ENCODE data around the gene PANX1. TPM values are rescaled to one million over a fixed set of nuclear protein-coding genes. Genes with fewer than 3 reads are reported as not detected.

PANX1 gene
- 19.9 TPM for total RNA-seq
- long read RNA-seq, transcript PANX1-201 (5 exons, 2,769 nt): major isoform, 26 of 27 reads
- long read RNA-seq, partial matches to known transcripts: 0 of 27 reads
- long read RNA-seq, other reads (novel, unspliced or antisense): 1 of 27 reads

- Histone ChIP-seq H3K4me1 (peaks cover 65% of the 10 kb centered on the region), H3K9me3 (replicated peaks) (no peaks in the 10 kb centered on the region), H3K27ac (replicated peaks) (peak within 1 kb of the TSS; percentile 96), H3K4me3 (peak within 1 kb of the TSS; percentile 94), H3K27me3 (ENCODE audit: low read depth) (no peaks in the 10 kb centered on the region), H3K36me3 (no peaks in the 10 kb centered on the region)
- DNase-seq: peak; percentile 82
- intact Hi-C loops (cut with micrococcal nuclease): no loop called here
- peak; percentile 17 for TF ChIP-seq CTCF (IDR thresholded peaks at IDR 0.05; ENCODE audit: borderline replicate concordance)
These were observed at the start of gene PANX1 for GRCh38 chr11:94128746-94129511. Gene PANX1 (plus strand): TSS chr11:94128841. CDS start chr11:94129313, 472 bp downstream.

GRCh38 chr11:94084164-94084563 is 44.5 kb upstream of the PANX1 start:
- Histone ChIP-seq H3K4me3 (no peak overlapping the region), H3K9me3 (replicated peaks) (peaks cover 7% of the 10 kb centered on the region), H3K36me3 (no peaks in the 10 kb centered on the region), H3K27ac (replicated peaks) (no peak overlapping the region), H3K27me3 (ENCODE audit: low read depth) (no peaks in the 10 kb centered on the region), H3K4me1 (no peaks in the 10 kb centered on the region)
- intact Hi-C loops (cut with micrococcal nuclease): no loop called here
- DNase-seq: no peak
- no peak for TF ChIP-seq CTCF (IDR thresholded peaks at IDR 0.05; ENCODE audit: borderline replicate concordance)

GRCh38 chr11:94088906-94089305 is 39.7 kb upstream of the PANX1 start:
- no peak for TF ChIP-seq CTCF (IDR thresholded peaks at IDR 0.05; ENCODE audit: borderline replicate concordance)
- Histone ChIP-seq H3K27ac (replicated peaks) (no peak overlapping the region), H3K4me1 (no peaks in the 10 kb centered on the region), H3K36me3 (no peaks in the 10 kb centered on the region), H3K9me3 (replicated peaks) (peaks cover 12% of the 10 kb centered on the region), H3K4me3 (no peak overlapping the region), H3K27me3 (ENCODE audit: low read depth) (no peaks in the 10 kb centered on the region)
- intact Hi-C loops (cut with micrococcal nuclease): no loop called here
- no peak for DNase-seq

- no peak for TF ChIP-seq CTCF (IDR thresholded peaks at IDR 0.05; ENCODE audit: borderline replicate concordance)
- no peak overlapping the region for H3K4me3 ChIP-seq
- no peaks in the 10 kb centered on the region for H3K4me1 ChIP-seq
- peaks cover 12% of the 10 kb centered on the region for H3K9me3 ChIP-seq (replicated peaks)
- H3K27me3 ChIP-seq (ENCODE audit: low read depth): no peaks in the 10 kb centered on the region
- no peak overlapping the region for H3K27ac ChIP-seq (replicated peaks)
- H3K36me3 ChIP-seq: no peaks in the 10 kb centered on the region
- intact Hi-C loops (cut with micrococcal nuclease): no loop called here
- DNase-seq: no peak
These were observed 39.3 kb upstream of the PANX1 start for GRCh38 chr11:94089341-94089740.

GRCh38 chr11:94090401-94090800 is 38.2 kb upstream of the PANX1 start:
- Histone ChIP-seq H3K4me3 (no peak overlapping the region), H3K36me3 (no peaks in the 10 kb centered on the region), H3K9me3 (replicated peaks) (peaks cover 14% of the 10 kb centered on the region), H3K27ac (replicated peaks) (no peak overlapping the region), H3K27me3 (ENCODE audit: low read depth) (no peaks in the 10 kb centered on the region), H3K4me1 (no peaks in the 10 kb centered on the region)
- no peak for TF ChIP-seq CTCF (IDR thresholded peaks at IDR 0.05; ENCODE audit: borderline replicate concordance)
- no peak for DNase-seq
- intact Hi-C loops (cut with micrococcal nuclease): no loop called here

All from left ventricle myocardium inferior (tissue), 1 donor.